ENCODE measurements around the gene TOPAZ1.
"Not testable (repeated sequence)": the region's sequence is repeated elsewhere in the genome, so short reads cannot be mapped to it uniquely, and the experiment has no call there.

TOPAZ1 gene

GRCh38 chr3:44330444-44330843, 88.8 kb downstream of the TOPAZ1 start:
- DNase-seq (ENCODE audit: low read depth in 3 of 3), result no peak

GRCh38 chr3:44334326-44334725, 92.6 kb downstream of the TOPAZ1 start:
- DNase-seq (ENCODE audit: low read depth in 3 of 3), result no peak

- no peak for DNase-seq (ENCODE audit: low read depth in 3 of 3)
These were observed 95.6 kb downstream of the TOPAZ1 start for GRCh38 chr3:44337248-44337785.

GRCh38 chr3:44338010-44338827, 96.5 kb downstream of the TOPAZ1 start, which contains the start of gene TCAIM:
TCAIM (plus strand) TSS chr3:44338766; CDS start chr3:44354783, 16,017 bp downstream.
- peak; percentile 98 to 99 (median 98) for DNase-seq (ENCODE audit: low read depth in 3 of 3)

- DNase-seq (ENCODE audit: low read depth in 3 of 3), result no peak
These were observed 97.1 kb downstream of the TOPAZ1 start for GRCh38 chr3:44338828-44339127.

- no peak for DNase-seq (ENCODE audit: low read depth in 3 of 3)
These were observed 97.7 kb downstream of the TOPAZ1 start for GRCh38 chr3:44339181-44340057.

GRCh38 chr3:44340058-44340395, 98.3 kb downstream of the TOPAZ1 start:
- DNase-seq (ENCODE audit: low read depth in 3 of 3), result no peak

GRCh38 chr3:44342176-44342790, 100.6 kb downstream of the TOPAZ1 start:
- no peak for DNase-seq (ENCODE audit: low read depth in 3 of 3)

GRCh38 chr3:44343421-44343820, 101.7 kb downstream of the TOPAZ1 start:
- no peak for DNase-seq (ENCODE audit: low read depth in 3 of 3)

GRCh38 chr3:44346590-44346989, 104.9 kb downstream of the TOPAZ1 start:
- not testable (repeated sequence) for DNase-seq (ENCODE audit: low read depth in 3 of 3)

- DNase-seq (ENCODE audit: low read depth in 3 of 3), result no peak
These were observed 107.3 kb downstream of the TOPAZ1 start for GRCh38 chr3:44348993-44349392.

- DNase-seq (ENCODE audit: low read depth in 3 of 3), result no peak
These were observed 111.8 kb downstream of the TOPAZ1 start for GRCh38 chr3:44353355-44353924.

- DNase-seq (ENCODE audit: low read depth in 3 of 3), result no peak
These were observed 113.8 kb downstream of the TOPAZ1 start for GRCh38 chr3:44355362-44356033.

- DNase-seq (ENCODE audit: low read depth in 3 of 3), result no peak
These were observed 117.6 kb downstream of the TOPAZ1 start for GRCh38 chr3:44359146-44359751.

- no peak for DNase-seq (ENCODE audit: low read depth in 3 of 3)
These were observed 121.9 kb downstream of the TOPAZ1 start for GRCh38 chr3:44363591-44363990.

- DNase-seq (ENCODE audit: low read depth in 3 of 3), result no peak
These were observed 124.3 kb downstream of the TOPAZ1 start for GRCh38 chr3:44365952-44366351.

GRCh38 chr3:44375450-44375849, 133.8 kb downstream of the TOPAZ1 start:
- no peak for DNase-seq (ENCODE audit: low read depth in 3 of 3)

Data from stimulated activated CD4-positive, alpha-beta T cell treated with anti-CD3 and anti-CD28 coated beads, TNF-alpha, amount 100 ng/mL, for 4 hours (primary cell).